HepG2 (cell line): ENCODE results near the gene GFOD1.

ENCODE experiments used
- MXI1 ChIP-seq: IDR thresholded peaks from 3 replicates; pipeline ENCODE4 v1.6.1; 2012; ENCODE audit warnings: low read depth, low read length, inconsistent platforms, borderline replicate concordance
- NFIC ChIP-seq: IDR thresholded peaks from 2 replicates; pipeline ENCODE4 v1.6.1; 2012; ENCODE audit warnings: mild to moderate bottlenecking, low read length, inconsistent platforms
- RBFOX2 ChIP-seq: fragments of 200-400 bp; formaldehyde crosslinking; IDR thresholded peaks from 2 replicates; pipeline ENCODE4 v1.6.1; 2017; ENCODE audit warnings: low read depth, mild to moderate bottlenecking, low read length
- SUZ12 ChIP-seq: fragments of 150-350 bp; IDR thresholded peaks from 2 replicates; pipeline ENCODE4 v1.6.1; 2014; ENCODE audit warnings: low read depth, low read length
- TGIF2 ChIP-seq: IDR thresholded peaks from 2 replicates; pipeline ENCODE4 v1.6.1; 2016; ENCODE audit warnings: control low read depth, missing compliant biosample characterization
- YY1 ChIP-seq: IDR thresholded peaks from 2 replicates; pipeline ENCODE4 v1.6.1; 2011; ENCODE audit warnings: low read length, low read depth, moderate library complexity, mild to moderate bottlenecking; ENCODE audit not compliant: insufficient read depth, insufficient replicate concordance
- ZNF766 ChIP-seq: sonication (generic); formaldehyde crosslinking; IDR thresholded peaks from 2 replicates; pipeline ENCODE4 v1.5.0; 2020; ENCODE audit warnings: missing genetic modification reagents, borderline replicate concordance

- TF ChIP-seq NFIC (no peak), YY1 (no peak), ZNF766 (no peak), TGIF2 (CRISPR knock-in tag) (no peak), SUZ12 (no peak), MXI1 (no peak), RBFOX2 (no peak)
These were observed 102.4 kb downstream of the GFOD1 start for GRCh38 chr6:13384966-13385365.
